Amniotic epithelial cell (primary cell): ENCODE measurements around the gene CCND2.
A peak's percentile ranks its signal among the peaks of the same experiment; 100 is the strongest.

Source experiments
- DNase-seq: peaks from one replicate; pipeline ENCODE4 v3.0.0-alpha.2; 2010; ENCODE audit warnings: low read depth

CCND2 gene

GRCh38 chr12:4293299-4293965, 19.9 kb downstream of the CCND2 start:
- no peak for DNase-seq

DNA sequence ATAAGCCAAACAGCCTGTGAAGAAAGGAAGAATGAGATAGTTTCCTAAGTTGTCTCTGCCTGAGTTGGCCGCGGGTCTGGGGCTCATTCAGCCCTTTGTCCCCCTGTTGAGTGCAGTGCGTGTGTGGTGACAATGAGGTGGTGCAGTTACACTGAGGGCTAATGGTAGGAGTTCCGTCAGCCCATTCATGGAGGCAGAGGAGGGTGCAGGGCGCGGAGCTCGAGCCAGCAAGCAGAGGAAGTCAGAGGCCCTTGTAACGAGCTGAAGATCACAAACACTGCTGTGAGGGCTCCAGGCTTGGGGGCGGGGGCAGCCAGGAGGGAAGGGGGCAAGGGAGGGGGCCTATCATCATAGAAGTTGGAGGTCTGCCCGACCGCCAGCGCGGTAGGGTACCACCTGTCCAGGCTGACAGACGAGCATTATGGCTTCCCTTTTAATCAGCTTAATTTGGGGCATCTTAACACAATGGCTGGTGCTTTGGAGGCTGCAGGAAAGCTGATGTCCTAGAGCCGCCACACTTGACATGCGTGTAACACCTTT, 20.5 kb downstream of the CCND2 start:
- no peak for DNase-seq

- no peak for DNase-seq
These were observed 23.2 kb downstream of the CCND2 start for GRCh38 chr12:4296751-4297150.

- no peak for DNase-seq
These were observed 24.1 kb downstream of the CCND2 start for GRCh38 chr12:4297617-4298016.

GRCh38 chr12:4300883-4301282, 27.3 kb downstream of the CCND2 start:
- DNase-seq: no peak

DNA sequence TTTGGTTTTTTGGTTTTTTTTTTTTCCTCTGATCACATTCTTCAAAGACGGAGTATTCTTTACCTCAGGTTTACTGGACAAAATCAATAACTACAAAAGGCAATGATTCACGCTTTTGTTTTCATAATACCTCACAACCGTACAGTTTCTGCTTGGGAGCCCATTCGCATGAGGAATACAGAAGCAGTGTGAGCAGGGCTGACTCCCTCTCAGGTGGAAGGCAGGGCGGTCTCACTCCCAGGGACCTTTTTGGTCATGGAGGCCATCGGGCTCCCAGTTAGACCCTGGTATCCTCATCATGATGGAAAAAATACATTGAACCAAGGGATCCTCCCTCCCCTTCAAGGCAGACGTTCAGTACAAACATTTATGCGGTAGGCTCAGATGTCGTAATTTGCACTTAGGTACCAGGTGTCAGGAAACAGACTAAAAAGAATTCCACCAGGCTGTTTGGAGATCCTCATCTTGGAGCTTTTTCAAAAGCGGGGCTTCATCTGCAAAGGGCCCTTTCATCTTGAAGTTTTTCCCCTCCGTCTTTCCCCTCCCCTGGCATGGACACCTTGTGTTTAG, 28.5 kb downstream of the CCND2 start:
- no peak for DNase-seq

DNA sequence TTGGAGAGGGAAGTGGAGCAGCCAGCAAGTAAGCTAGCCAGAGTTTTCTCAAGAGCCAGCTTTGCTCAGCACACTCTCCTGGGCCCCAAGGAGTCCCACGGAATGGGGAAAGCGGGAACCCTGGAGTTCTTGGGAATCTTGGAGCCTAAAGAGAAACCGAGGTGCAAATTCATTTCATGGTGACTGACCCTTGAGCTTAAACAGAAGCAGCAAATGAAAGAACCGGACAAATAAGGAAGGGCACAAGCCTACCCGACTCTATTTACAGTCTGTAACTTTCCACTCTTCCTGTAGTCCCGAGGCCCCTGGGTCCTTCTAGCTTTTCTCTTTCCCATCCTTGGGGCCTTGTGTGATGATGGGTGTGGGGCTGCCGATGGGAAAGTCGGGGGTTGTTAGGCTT, 29.3 kb downstream of the CCND2 start:
- no peak for DNase-seq

GRCh38 chr12:4303750-4304149, 30.2 kb downstream of the CCND2 start:
- DNase-seq: no peak

DNA sequence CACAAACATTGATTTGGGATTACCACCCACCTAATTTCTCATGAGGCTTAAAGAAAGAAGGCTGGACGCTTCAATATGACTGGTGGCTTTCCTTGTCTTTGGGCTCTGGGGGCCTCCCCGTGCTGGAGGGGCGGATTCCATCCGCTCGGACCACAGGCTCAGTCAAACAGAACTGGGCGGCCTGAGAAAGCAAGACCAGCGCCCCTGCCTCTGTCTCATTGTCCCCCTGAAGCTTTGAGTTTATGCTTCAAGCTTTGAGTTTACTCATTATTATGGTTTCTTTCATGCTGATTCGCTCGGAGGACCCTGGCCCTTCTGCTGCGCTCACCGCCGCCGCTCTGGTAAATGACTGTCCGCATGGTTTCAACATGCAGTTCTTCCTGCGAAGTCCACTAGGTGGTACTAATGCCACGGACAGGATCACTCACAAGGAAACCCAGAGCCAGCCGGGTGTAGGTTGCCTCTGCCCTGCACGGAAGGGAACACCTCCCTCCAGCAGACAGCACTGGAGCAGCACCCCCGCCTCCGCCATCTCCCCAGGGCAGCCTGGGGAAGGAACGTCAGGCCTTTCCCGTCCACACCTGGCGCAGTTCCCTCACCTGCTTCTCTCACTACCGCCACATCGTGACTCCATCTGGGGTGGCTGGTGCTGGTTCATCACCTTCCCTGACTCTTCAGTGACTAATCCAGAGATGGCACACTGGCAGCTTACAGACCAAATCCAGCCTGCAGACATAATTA, 34.2 kb downstream of the CCND2 start:
- peak; percentile 77 for DNase-seq

GRCh38 chr12:4308334-4308950, 34.9 kb downstream of the CCND2 start:
- DNase-seq: peak; percentile 6

- DNase-seq: no peak
These were observed 38.2 kb downstream of the CCND2 start for GRCh38 chr12:4311776-4312175.

DNA sequence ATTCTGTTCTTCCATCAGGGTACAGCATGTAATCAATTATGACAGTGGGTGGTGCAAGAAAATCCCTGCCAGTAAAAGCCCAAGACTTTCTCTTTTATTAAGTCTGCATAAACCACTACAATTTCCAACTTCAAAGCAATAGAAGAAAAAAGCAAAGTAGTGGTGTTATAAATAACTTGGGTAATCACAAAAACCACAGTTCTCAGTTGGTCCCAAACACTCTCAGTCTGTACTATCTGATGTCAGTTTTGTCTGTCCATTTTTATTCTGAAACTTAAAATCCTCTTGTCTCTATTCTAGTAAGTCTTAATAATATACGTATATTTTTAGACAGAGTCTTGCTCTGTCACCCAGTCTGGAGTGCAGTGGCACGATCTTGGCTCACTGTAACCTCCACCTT, 38.7 kb downstream of the CCND2 start:
- no peak for DNase-seq

- peak; percentile 43 for DNase-seq
These were observed 46.9 kb downstream of the CCND2 start for GRCh38 chr12:4320497-4320852.

- DNase-seq: peak; percentile 92
These were observed 47.5 kb downstream of the CCND2 start, which contains the start of gene TIGAR for GRCh38 chr12:4320853-4321701. Gene TIGAR, plus strand, starts transcription at chr12:4321213. Its CDS starts 59 bp downstream, at chr12:4321272.

GRCh38 chr12:4322726-4323125, 49.2 kb downstream of the CCND2 start:
- no peak for DNase-seq
